GM12873 (cell line): ENCODE measurements around the gene BORCS6.

ENCODE experiments used
- CTCF ChIP-seq: IDR thresholded peaks from 2 replicates; pipeline ENCODE4 v1.5.1; 2012; ENCODE audit warnings: low read depth, mild to moderate bottlenecking, moderate library complexity, low read length, control low read depth; ENCODE audit not compliant: insufficient read depth; ENCODE audit errors: missing control alignments

The BORCS6 gene

DNA sequence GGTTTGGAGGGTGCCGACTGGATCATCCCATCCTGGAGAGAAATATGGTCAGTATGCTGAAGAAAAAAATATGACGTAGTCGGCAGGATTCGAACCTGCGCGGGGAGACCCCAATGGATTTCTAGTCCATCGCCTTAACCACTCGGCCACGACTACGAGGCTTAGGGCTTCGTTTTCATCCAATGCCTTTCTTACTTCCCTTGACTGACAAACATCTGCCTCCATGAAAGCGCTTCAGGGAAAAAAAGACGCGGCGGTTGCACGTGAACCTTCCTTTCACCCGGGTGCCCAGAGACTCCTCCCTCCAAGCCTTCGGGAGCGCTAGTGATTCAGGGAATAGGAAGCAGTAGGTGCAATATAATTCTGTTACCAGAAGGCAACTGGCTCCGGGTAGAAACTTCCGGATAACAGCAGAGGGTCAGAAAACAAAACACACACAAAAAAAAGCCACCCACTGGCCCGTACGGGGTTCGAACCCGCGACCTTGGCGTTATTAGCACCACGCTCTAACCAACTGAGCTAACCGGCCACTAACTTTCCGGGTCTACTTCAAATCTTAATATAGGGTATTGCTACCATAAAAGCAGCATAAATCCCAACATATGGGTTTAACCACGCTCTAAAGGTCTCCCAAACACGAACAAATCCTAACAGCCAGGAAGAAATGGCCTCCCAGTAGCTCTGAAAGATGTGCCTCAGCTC is 36.7 kb upstream of the BORCS6 start:
- TF ChIP-seq CTCF: no peak

GRCh38 chr17:8225813-8226535 is 36.0 kb upstream of the BORCS6 start:
- no peak for TF ChIP-seq CTCF

- no peak for TF ChIP-seq CTCF
Measured at GRCh38 chr17:8224891-8225812, 35.2 kb upstream of the BORCS6 start.

GRCh38 chr17:8223356-8224126 is 33.6 kb upstream of the BORCS6 start:
- TF ChIP-seq CTCF: peak; percentile 34

DNA sequence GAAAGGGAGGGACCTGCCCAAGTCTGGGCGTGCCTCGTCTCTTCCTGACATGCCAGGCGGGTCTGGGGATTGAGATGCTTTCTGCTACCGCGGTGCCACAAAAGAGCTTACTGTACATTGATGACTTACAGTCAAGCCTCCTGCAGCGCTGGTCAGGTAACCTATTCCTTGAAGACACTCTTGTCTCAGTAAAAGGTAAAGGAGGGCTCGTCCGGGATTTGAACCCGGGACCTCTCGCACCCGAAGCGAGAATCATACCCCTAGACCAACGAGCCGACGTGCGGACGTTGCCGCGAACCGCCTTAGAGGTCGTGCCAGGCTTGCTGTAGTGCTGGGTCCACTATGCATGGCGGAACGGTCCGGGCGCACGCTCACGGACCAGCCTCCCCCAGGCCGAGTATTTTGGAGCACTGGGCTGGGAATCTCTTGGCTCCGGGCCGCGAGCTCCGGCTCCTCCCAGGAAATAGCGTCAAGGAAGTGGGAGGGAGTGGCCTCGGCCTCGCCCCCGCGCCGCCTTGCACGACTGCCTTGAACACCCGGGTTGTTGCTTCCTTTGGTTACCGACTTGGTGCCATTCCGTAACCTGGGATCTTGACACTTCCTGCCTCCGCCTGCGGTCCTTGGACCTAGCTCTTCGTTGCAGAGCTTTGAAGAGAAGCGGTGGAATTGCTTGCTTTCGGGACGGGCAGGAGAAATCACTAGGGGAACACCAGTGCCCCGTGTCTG is 32.8 kb upstream of the BORCS6 start:
- TF ChIP-seq CTCF: no peak

DNA sequence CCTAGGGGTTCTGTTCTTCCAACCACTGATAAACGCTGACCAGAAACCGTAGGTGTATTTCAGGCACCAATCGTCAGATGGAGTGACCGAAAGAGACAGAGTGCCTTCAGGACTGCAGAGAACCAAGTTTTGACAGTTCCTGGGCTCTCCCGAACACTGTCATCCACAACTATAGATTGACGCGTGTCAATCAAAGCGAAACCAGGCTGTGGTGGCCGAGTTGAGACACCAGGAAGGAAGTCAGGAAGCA is 32.3 kb upstream of the BORCS6 start:
- no peak for TF ChIP-seq CTCF
